ENCODE results near the gene RRBP1.
"Not testable (repeated sequence)": the region's sequence is repeated elsewhere in the genome, so short reads cannot be mapped to it uniquely, and the experiment has no call there.

RRBP1 gene

DNA sequence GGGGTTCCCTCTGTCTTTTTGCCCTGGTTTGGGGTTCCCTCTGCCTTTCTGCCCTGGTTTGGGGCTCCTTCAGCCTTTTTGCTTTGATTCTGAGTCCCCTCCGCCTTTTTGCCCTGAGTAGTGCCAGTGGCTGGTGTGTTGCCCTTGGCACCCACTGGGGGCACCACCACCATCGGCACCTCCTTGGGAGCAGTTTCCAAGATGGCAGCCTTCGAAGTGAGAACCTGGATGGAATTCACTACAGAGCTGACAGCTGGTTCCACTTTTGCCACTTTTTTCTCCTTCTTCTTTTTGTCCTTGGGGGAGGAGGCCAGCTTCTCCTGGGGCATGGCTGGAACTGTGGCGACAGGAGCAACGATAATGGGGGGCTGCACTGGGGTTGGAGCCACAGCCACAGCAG is 22.2 kb downstream of the RRBP1 start:
- no peak for DNase-seq

DNA sequence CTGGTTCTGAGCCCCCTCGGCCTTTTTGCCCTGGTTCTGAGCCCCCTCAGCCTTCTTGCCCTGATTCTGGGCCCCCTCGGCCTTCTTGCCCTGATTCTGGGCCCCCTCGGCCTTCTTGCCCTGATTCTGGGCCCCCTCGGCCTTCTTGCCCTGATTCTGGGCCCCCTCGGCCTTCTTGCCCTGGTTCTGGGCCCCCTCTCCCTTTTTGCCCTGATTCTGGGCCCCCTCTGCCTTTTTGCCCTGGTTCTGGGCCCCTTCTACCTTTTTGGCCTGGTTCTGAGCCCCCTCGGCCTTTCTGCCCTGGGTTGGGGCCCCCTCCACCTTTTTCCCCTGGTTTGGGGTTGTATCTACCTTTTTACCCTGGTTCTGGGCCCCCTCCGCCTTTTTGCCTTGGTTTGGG is 22.7 kb downstream of the RRBP1 start:
- DNase-seq = not testable (repeated sequence)

DNA sequence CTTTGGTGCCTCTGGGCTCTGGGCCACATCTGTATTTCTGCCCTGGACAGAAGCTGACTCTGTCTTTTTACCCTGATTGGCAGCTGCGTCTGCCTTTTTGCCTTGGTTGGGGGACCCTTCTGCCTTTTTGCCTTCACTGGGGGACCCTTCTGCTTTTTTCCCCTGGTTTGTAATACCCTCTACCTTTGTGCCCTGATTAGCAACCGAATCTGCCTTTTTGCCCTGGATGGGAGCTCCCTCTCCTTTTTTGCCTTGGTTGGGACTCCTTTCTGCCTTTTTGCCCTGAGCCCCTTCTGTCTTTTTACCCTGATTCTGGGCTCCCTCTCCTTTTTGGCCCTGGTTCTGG is 23.4 kb downstream of the RRBP1 start:
- no peak for DNase-seq

GRCh38 chr20:17657898-17658647 is 24.0 kb downstream of the RRBP1 start:
- DNase-seq = no peak

DNA sequence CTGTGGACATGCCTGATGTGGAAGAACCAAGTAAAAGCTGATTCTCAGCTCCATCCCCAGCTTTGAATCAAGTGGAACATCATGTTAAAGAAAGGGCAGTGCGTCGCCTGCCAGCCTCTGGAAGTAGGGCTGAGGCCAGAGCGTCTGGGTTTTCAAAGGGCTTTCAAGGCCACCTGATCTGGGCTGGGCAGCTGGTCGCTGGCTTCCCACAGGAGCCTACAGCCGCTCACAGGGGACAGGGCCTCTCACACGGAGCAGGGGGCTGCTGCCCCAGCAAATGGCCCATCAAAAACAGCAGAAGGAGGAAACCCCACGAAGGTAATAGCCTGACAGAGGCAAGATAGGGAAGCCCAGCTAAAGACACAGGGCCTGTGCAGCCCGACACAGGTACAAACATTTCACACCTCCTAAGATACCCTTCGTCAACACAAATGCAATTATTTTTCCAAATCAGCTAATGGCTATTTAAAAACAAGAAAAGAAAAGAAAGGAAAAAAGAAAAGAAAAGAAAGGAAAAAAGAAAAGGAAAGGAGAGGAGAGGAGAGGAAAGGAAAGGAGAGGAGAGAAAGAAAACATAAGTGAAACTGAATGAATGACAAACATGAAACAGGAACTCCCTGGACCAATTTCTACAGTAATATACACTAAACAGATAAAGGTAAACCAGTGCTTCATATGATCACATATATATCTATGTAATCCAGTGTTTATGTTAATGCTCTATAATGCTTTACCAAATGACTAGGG is 24.8 kb downstream of the RRBP1 start:
- no peak for DNase-seq

- DNase-seq = no peak
Measured at GRCh38 chr20:17655865-17656479, 26.1 kb downstream of the RRBP1 start.

DNA sequence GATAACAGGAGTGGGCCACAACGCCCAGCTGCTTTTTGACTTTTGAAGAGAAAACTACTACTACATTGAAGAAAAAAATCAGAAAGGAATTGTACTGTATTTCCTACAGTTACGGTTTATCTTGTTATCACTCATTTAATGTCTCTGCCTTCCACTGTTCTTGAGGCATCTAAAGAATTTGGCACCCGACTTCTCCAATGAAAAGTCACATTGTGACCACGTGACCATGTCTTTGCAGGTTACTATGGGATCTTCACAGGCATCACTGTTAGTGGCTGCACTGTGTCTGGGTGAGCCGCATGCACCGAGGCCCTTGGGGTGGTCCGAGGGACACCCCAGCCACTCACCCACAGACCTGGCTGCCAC is 26.8 kb downstream of the RRBP1 start:
- no peak for DNase-seq

GRCh38 chr20:17654649-17655285 is 27.3 kb downstream of the RRBP1 start:
- DNase-seq = no peak

DNA sequence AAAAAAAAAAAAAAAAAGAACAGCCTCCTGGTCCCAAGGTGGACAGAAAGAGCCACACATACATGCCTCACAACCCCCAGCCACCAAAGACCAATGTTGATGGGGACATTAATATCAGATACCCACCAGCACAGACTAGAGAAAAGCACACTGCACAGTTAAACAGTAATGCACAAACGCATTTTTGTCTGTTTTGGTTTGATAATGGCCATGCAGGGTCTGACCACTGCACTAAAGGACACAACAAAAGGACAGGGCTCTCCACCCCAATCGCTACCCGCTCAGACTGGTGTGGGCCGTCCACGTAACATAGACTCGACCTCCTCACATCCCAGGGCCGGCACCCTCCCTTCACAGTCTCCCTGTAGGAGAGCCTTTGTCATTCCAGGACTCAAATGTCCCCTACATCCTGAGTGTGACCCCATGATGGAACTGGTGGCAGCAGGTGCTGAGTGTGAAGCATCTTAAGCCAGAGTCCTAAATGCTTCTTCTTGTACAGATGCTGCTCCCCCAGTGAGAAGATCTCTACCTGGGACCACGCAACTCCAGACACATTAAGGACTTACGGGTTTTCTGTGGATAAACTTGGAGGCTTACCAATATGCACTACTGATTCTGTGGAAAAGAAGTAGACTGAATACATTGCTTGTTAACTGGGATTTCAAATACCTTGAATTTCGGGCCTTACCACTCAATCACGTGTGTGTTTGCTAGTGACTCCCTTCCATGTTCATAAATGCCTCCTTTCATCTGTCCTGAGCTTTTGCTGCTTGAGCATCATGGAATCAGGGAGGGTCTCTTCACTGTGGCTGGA is 28.0 kb downstream of the RRBP1 start:
- no peak for DNase-seq

DNA sequence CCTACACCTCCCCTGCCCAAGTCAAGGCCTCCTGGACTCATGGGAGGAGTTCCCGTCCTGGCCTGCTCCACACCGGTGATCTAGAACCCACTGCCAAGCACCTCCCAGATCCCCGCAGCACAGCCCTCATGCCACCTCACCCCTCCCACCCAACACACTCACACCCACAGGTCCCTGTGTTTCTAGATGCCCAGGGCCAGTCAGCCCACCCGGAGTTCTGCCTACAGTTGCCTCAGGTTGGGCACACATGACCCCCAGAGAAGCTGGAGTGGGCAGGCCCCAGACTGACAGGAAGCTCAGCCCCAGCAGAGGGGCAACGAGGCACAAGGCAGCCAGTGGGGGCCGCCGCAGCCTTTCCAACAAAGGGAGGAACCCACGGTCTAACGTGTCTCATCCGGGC is 29.6 kb downstream of the RRBP1 start:
- no peak for DNase-seq

DNA sequence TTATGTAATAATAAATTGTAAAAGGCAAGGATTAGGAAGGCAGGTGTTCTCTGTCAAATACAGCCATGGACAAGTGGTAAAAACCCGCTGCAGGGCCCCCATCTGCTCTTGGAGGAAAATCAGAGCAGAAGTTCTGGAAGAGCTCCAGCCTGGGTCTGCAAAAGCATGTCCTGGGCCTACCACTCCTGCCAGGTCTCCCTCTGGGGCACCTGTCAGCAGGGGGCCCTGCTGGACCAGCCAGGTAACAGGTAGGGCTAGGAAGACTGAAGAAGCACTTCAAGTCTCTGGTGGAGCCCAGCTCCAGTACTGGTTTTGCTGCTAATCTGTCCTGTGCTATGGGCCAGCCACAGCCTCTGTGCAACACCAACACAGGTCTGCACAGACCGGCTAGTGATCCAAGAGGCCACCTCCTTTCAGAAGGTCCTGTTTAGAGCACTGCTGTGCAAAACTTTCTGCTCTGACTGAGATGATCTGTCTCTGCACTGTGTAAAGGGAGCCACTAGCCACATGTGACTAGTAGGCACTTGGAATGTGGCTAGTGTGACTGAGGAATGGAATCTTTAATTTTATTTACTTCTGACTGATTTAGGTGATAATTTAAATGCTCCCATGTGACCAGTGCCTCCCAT is 30.2 kb downstream of the RRBP1 start:
- no peak for DNase-seq

- DNase-seq = no peak
Measured at GRCh38 chr20:17651129-17651759, 30.8 kb downstream of the RRBP1 start.

DNA sequence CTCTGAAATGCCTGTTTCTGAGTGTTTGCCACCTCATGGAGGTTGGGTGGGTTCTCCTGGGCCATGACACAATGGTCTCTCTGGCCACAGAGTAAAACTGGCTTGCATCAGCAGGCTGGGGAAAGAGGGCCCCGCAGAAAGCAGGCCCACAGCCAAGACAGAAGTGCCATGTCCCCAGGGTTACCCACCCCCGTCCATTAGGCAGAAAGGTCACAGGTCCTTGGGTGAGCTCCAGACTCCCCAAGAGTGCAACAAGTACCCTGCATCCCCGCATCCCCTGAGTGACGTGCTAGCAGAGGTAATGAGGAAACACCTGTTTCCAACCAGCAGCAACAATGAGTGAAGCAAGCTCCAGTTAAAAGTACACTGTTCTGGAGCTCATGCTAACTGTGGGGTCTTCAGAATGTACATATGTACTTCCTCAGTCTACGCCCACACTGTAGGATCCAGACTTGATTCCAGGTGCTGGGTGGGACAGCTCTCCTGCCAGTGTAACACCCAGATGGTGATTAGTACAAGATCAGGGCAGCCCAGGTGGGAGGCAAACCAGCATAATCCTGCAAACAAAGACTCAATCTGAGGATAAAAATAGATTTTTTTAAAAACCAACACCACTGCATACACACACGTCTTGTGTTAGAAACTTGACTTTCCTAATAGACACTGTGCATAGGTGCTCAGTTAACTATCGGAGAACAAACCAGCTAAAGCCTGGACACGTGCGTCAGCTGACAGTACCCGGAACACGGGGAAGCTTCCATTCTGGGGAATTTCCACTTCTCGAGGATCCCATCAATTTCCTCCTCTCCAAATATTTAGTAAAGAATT is 31.5 kb downstream of the RRBP1 start:
- DNase-seq = no peak

DNA sequence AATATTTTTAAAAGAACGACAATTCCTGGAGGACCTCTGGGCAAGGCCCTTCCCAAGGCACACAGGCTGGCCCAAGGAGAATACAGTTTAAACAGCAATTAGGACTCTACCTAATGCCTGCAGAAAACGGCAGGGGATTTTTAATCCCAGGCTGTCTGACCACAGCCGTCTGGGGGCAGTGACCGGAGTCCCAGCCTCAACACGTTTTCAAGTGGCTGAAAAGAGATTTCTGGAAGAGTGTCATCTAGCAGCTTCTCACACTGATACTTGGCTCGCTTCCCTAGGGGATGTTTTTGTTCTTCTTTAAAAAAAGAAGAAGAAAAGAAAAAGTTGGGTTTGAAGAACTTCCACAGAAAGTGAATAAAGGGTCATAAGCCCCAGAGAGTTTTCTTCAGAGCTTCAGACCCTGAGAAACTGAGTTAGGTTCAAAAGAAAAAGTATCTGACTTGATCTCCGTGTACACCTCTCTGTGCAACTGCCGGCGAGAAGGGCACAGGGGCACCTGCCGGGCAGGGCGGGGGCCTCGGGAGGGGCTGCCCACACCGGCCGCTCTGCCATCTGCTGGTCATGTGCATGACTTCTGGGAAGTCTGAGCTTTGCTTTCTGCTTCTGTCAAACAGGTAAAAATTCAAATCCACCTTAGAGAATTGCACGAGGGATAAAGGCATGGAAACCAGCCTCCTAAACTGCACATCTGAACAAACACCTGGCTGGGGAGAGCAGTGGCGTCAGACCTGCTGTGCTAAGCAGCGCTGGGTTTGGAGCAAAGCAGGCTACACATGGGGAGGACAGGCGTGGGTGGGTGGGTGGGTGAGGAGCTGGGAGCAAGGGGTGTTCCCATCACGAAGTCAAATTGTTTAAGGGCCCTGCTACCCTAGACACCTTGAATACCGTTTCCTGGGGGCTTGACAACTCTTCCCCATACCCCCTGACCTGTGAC is 33.0 kb downstream of the RRBP1 start:
- peak; percentile 29 for DNase-seq

DNA sequence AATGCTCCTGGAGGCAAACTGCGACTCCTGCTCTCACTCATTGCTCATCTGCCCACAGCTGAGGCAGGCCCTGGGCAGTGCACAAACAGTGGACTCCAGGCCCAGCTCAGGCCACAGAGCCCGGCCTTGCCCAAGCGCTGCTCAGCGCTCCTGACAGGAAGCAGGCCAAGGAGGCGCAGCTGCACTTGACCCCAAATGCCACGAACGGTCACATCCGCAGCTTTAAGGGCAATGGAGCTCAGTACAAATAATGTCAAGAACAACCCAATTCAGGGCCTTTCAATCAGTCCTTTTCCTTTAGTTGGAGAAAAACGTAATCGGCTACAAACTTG is 33.8 kb downstream of the RRBP1 start:
- no peak for DNase-seq

DNA sequence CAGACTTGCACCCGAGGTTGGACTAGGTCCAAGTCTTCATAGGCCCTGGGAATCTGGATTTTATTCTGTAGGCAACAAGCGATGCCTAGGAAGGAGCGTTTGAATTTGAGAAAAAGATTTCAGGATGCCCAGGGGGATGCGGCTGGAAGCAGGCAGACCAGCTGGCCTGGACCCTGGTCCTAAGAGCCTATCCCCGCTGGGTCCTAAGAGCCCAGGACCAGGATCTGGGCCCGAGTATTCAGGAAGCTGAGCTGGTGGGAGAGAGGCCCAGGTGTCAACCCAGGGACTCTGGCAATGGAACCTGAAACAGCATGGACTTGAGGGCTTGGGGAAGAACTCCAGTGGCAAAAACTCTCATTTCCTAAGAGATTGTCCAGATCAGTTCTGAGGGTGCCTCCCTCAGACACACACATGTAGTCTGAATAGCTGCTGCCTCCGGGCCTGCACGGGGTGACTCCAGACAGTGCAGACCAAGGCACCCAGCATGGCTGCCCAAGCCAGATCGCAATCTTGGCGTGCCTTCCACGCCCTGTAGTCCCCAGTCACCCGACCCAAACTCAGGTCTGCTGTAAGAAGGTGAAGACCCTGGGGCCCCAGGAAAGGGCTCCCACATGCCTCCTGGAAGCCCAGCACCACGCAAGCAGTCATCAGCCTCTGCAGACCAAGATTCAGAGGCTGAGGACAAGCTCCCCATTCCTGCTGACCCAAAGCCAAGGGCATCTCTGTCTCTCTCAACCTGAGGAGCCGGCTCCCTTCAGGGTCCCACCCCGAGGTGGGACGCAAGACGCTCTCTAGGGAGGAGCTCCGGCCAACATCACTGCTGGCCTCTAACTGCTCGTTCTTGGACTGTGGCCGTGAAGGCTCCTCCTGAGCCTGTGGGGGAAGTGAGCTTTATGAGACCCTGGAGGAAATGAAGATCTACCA is 34.4 kb downstream of the RRBP1 start:
- DNase-seq = no peak

GRCh38 chr20:17646961-17647301 is 35.1 kb downstream of the RRBP1 start:
- DNase-seq = no peak

GRCh38 chr20:17646209-17646960 is 35.7 kb downstream of the RRBP1 start:
- no peak for DNase-seq

Data from CD4-positive, alpha-beta T cell treated with Interferon gamma for 1 hour (primary cell).